HepG2 (cell line): ENCODE measurements around the gene FAM169A. TPM values are rescaled to one million over a fixed set of nuclear protein-coding genes. Genes with fewer than 3 reads are reported as not detected.
A peak's percentile ranks its signal among the peaks of the same experiment; 100 is the strongest.

Source experiments
- CHD2 ChIP-seq: IDR thresholded peaks from 2 replicates; pipeline ENCODE4 v1.6.1; 2011; ENCODE audit warnings: low read depth, low read length, improper control_type of control experiment
- PHF5A ChIP-seq: IDR thresholded peaks from one replicate; pipeline ENCODE4 v1.6.1; 2018; ENCODE audit warnings: low read depth, missing genetic modification reagents; ENCODE audit not compliant: unreplicated experiment
- SP2 ChIP-seq: sonication (generic); formaldehyde crosslinking; IDR thresholded peaks from 2 replicates; pipeline ENCODE4 v1.5.1; 2020; ENCODE audit warnings: mild to moderate bottlenecking, missing genetic modification reagents
- ZNF441 ChIP-seq: sonication (generic); formaldehyde crosslinking; IDR thresholded peaks from 2 replicates; pipeline ENCODE4 v1.7.0; 2021; ENCODE audit warnings: missing genetic modification reagents, borderline replicate concordance
- ZNF562 ChIP-seq: sonication (generic); formaldehyde crosslinking; IDR thresholded peaks from 2 replicates; pipeline ENCODE4 v1.8.0; 2022; ENCODE audit warnings: missing genetic modification reagents, borderline replicate concordance
- ZNF607 ChIP-seq: sonication (generic); formaldehyde crosslinking; IDR thresholded peaks from 2 replicates; pipeline ENCODE4 v1.5.1; 2020; ENCODE audit warnings: missing genetic modification reagents, mild to moderate bottlenecking, borderline replicate concordance
- polyA plus RNA-seq, 8 experiments: library from polyadenylated mRNA; depleted of rRNA in 3 of 8; stranded (reverse) in 7 of 8; unstranded in 1 of 8; fragments of >200 nt; fragmentation: Illumina TruSeq in 4 of 8; extraction: Trizol in 4 of 8; gene quantifications; 2 replicates each; pipeline versions ENCODE4 v1.2.1 to v1.2.3, GENCODE V29; 2011 to 2016; ENCODE audit warnings: low read depth in 4 of 8, missing spikeins in 1 of 8, mixed read lengths in 1 of 8; ENCODE audit not compliant: insufficient read depth in 1 of 8
- total RNA-seq, 5 experiments: library from RNA; depleted of rRNA; stranded (reverse); fragments of >200 nt; fragmentation: Illumina TruSeq; extraction: Trizol; gene quantifications; 2 replicates each; pipeline ENCODE4 v1.2.3, GENCODE V29; 2016; ENCODE audit warnings: low read depth in 1 of 5
- TF ChIP-seq, protein P1 (sequence below): sonication (generic); formaldehyde crosslinking; IDR thresholded peaks from 2 replicates; pipeline ENCODE4 v1.4.0; 2020; ENCODE audit warnings: mild to moderate bottlenecking, missing genetic modification reagents
- TF ChIP-seq, protein P2 (sequence below): sonication (generic); formaldehyde crosslinking; IDR thresholded peaks from 2 replicates; pipeline ENCODE4 v1.4.0; 2020; ENCODE audit warnings: mild to moderate bottlenecking, low read depth, missing genetic modification reagents
- TF ChIP-seq, protein P3 (sequence below): sonication (generic); formaldehyde crosslinking; IDR thresholded peaks from 2 replicates; pipeline ENCODE4 v1.5.0; 2020; ENCODE audit warnings: mild to moderate bottlenecking, missing genetic modification reagents
- TF ChIP-seq, protein P4 (sequence below): sonication (generic); formaldehyde crosslinking; IDR thresholded peaks from 2 replicates; pipeline ENCODE4 v1.5.0; 2020; ENCODE audit warnings: missing genetic modification reagents, mild to moderate bottlenecking, borderline replicate concordance
- TF ChIP-seq, protein P5 (sequence below): sonication (generic); formaldehyde crosslinking; conservative IDR thresholded peaks from 2 replicates; pipeline ENCODE4 v1.8.0; 2022; ENCODE audit warnings: mild to moderate bottlenecking, moderate library complexity, missing genetic modification reagents
- TF ChIP-seq, protein P6 (sequence below): sonication (generic); formaldehyde crosslinking; IDR thresholded peaks from 2 replicates; pipeline ENCODE4 v1.8.0; 2022; ENCODE audit warnings: mild to moderate bottlenecking, missing genetic modification reagents, moderate library complexity

FAM169A gene
- total and polyA plus RNA-seq, 2 of the 13 experiments (the other 11 are each of a cell fraction or from before 2014, with no cell fraction given): 21.1 to 110 TPM

DNA sequence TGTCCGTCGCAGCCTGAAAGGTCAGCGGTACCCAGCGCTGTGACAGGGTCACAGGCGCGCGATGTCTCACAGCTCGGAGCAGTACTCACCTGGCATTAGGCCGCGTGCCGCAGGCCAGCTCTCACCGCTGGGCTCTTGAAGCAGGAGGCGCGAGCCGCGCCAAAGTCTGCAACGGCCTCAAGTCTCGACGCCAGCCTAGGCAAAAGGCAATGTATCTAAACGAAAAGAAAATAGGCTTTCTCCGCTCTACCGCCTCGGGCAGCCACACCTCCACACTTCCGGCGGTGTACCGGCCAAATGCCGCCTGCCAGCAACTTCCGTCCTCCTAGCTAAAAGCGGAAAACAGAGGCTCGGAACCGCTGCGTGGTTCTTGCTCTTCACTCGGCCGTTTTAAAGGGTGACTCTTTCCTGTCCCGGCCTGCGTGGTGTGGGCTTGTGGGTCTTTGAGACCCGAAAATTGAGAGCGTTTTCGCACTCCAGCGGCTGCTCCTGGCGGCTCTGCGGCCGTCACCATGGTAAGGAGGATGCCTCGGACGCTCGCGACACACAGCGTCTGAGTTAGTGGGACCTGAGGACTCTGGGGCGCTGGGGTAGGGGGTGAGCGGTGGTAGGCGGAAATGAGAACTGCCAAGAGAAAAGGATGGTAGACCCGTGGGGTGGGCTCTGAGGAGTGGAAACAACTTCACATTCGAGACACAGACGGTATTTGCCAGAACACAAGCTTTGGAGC is 99.2 kb downstream of the FAM169A start, which contains the start of the genes GFM2 and NSA2 (continued):
- TF ChIP-seq, protein P1, sequence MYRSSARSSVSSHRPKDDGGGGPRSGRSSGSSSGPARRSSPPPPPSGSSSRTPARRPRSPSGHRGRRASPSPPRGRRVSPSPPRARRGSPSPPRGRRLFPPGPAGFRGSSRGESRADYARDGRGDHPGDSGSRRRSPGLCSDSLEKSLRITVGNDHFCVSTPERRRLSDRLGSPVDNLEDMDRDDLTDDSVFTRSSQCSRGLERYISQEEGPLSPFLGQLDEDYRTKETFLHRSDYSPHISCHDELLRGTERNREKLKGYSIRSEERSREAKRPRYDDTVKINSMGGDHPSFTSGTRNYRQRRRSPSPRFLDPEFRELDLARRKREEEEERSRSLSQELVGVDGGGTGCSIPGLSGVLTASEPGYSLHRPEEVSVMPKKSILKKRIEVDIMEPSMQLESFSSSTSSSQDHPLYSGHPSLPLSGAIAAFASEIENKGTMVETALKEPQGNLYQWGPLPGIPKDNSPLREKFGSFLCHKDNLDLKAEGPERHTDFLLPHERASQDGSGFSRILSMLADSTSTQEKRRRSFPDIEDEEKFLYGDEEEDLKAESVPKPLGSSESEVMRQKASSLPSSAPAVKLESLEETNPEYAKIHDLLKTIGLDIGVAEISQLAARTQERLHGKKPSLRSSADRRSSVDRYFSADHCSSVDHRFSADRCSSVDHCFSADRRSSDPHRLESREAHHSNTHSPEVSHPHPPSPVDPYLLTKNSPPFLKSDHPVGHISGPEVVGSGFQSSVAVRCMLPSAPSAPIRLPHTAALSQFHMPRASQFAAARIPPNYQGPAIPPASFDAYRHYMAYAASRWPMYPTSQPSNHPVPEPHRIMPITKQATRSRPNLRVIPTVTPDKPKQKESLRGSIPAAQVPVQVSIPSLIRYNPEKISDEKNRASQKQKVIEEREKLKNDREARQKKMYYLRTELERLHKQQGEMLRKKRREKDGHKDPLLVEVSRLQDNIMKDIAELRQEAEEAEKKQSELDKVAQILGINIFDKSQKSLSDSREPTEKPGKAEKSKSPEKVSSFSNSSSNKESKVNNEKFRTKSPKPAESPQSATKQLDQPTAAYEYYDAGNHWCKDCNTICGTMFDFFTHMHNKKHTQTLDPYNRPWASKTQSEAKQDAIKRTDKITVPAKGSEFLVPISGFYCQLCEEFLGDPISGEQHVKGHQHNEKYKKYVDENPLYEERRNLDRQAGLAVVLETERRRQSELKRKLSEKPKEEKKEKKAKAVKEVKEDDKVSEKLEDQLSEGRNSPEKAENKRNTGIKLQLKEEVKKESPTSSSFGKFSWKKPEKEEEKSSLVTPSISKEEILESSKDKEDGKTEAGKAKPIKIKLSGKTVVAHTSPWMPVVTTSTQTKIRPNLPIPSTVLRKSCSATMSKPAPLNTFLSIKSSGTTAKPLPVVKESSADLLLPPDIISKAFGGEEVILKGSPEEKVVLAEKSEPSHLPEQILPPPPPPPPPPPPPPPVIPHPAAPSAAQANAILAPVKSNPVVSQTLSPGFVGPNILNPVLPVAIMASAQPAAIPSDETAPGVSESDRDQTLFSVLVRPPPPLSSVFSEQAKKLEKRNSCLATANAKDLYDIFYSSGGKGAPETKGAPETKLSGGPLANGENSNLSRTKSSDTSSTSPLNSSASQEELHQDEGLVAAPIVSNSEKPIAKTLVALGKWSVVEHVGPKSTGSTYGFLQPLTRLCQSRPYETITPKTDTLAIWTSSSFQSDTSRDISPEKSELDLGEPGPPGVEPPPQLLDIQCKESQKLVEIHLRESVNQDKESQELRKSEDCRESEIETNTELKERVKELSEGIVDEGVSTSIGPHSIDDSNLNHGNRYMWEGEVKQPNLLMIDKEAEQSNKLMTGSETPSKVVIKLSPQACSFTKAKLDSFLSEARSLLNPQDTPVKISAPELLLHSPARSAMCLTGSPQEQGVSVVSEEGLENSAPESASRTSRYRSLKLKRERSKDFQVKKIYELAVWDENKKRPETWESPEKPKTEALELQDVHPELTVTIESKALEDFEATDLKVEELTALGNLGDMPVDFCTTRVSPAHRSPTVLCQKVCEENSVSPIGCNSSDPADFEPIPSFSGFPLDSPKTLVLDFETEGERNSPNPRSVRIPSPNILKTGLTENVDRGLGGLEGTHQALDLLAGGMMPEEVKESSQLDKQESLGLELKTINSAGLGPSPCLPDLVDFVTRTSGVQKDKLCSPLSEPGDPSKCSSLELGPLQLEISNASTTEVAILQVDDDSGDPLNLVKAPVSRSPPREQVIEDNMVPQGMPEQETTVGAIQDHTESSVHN (CRISPR knock-in tag): 0 out of 2 replicates have a peak, but pooled peaks have one; percentile 72
- TF ChIP-seq PHF5A (CRISPR knock-in tag) (peak; percentile 50), SP2 (CRISPR knock-in tag) (peak; percentile 62), ZNF607 (CRISPR knock-in tag) (0 out of 2 replicates have a peak, but pooled peaks have one; percentile 72), ZNF562 (CRISPR knock-in tag) (no peak), ZNF441 (CRISPR knock-in tag) (peak; percentile 82; the same call in 1 of the 2 replicates), CHD2 (peak; percentile 56; the same call in 1 of the 2 replicates)
- TF ChIP-seq, protein P2, sequence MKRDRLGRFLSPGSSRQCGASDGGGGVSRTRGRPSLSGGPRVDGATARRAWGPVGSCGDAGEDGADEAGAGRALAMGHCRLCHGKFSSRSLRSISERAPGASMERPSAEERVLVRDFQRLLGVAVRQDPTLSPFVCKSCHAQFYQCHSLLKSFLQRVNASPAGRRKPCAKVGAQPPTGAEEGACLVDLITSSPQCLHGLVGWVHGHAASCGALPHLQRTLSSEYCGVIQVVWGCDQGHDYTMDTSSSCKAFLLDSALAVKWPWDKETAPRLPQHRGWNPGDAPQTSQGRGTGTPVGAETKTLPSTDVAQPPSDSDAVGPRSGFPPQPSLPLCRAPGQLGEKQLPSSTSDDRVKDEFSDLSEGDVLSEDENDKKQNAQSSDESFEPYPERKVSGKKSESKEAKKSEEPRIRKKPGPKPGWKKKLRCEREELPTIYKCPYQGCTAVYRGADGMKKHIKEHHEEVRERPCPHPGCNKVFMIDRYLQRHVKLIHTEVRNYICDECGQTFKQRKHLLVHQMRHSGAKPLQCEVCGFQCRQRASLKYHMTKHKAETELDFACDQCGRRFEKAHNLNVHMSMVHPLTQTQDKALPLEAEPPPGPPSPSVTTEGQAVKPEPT (CRISPR knock-in tag): peak; percentile 91
- TF ChIP-seq, protein P3, sequence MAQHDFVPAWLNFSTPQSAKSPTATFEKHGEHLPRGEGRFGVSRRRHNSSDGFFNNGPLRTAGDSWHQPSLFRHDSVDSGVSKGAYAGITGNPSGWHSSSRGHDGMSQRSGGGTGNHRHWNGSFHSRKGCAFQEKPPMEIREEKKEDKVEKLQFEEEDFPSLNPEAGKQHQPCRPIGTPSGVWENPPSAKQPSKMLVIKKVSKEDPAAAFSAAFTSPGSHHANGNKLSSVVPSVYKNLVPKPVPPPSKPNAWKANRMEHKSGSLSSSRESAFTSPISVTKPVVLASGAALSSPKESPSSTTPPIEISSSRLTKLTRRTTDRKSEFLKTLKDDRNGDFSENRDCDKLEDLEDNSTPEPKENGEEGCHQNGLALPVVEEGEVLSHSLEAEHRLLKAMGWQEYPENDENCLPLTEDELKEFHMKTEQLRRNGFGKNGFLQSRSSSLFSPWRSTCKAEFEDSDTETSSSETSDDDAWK (CRISPR knock-in tag): no peak
- TF ChIP-seq, protein P4, sequence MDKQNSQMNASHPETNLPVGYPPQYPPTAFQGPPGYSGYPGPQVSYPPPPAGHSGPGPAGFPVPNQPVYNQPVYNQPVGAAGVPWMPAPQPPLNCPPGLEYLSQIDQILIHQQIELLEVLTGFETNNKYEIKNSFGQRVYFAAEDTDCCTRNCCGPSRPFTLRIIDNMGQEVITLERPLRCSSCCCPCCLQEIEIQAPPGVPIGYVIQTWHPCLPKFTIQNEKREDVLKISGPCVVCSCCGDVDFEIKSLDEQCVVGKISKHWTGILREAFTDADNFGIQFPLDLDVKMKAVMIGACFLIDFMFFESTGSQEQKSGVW: no peak
- TF ChIP-seq, protein P5, sequence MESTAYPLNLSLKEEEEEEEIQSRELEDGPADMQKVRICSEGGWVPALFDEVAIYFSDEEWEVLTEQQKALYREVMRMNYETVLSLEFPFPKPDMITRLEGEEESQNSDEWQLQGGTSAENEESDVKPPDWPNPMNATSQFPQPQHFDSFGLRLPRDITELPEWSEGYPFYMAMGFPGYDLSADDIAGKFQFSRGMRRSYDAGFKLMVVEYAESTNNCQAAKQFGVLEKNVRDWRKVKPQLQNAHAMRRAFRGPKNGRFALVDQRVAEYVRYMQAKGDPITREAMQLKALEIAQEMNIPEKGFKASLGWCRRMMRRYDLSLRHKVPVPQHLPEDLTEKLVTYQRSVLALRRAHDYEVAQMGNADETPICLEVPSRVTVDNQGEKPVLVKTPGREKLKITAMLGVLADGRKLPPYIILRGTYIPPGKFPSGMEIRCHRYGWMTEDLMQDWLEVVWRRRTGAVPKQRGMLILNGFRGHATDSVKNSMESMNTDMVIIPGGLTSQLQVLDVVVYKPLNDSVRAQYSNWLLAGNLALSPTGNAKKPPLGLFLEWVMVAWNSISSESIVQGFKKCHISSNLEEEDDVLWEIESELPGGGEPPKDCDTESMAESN (CRISPR knock-in tag): no peak; the same call in 1 of the 2 replicates
- TF ChIP-seq, protein P6, sequence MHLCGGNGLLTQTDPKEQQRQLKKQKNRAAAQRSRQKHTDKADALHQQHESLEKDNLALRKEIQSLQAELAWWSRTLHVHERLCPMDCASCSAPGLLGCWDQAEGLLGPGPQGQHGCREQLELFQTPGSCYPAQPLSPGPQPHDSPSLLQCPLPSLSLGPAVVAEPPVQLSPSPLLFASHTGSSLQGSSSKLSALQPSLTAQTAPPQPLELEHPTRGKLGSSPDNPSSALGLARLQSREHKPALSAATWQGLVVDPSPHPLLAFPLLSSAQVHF (CRISPR knock-in tag): no peak
